Caco-2 (cell line): ENCODE data around the gene TSFM. TPM values are rescaled to one million over a fixed set of nuclear protein-coding genes. Genes with fewer than 3 reads are reported as not detected.

Experiments
- BruUV-seq: library from RNA; stranded (reverse); fragments of 400-500 nt; replicated peaks from 2 replicates; lab custom pipeline; 2021; lab: Mats Ljungman, UMichigan
- CTCF ChIA-PET: fragments of 300-600 bp; sonication (Branson Sonifier 250); formaldehyde crosslinking; loops from one replicate; lab custom pipeline; 2022; ENCODE audit warnings: antibody characterized with exemption; lab: Charles Lee
- POLR2A ChIA-PET: fragments of 300-600 bp; sonication (Branson Sonifier 250); formaldehyde crosslinking; loops from one replicate; lab custom pipeline; 2022; ENCODE audit warnings: antibody characterized with exemption; lab: Charles Lee
- DNase-seq, 2 experiments: peaks; one replicate each; pipeline versions ENCODE4 v3.0.0 to v3.0.0-alpha.2; 2020 to 2022
- H3K27me3 ChIP-seq: replicated peaks from 2 replicates; pipeline ENCODE4 v1.6.0; 2011; ENCODE audit warnings: low read length; ENCODE audit not compliant: control insufficient read depth, insufficient read depth
- H3K36me3 ChIP-seq: 2 replicates; pipeline ENCODE4 v1.5.1; 2011; ENCODE audit warnings: low read length; ENCODE audit not compliant: control insufficient read depth, insufficient read depth
- H3K4me1 ChIP-seq: fragments of 250-450 bp; sonication (Bioruptor Pico); 2 replicates; pipeline ENCODE4 v1.5.1; 2020; ENCODE audit warnings: mild to moderate bottlenecking
- H3K4me3 ChIP-seq: 2 replicates; pipeline ENCODE4 v1.5.1; 2011; ENCODE audit warnings: low read depth, mild to moderate bottlenecking, control low read depth, low read length
- H3K9me3 ChIP-seq: fragments of 250-450 bp; sonication (Bioruptor Pico); 2 replicates; pipeline ENCODE4 v1.5.1; 2020; ENCODE audit warnings: mild to moderate bottlenecking, moderate library complexity
- H3K27ac Mint-ChIP-seq: one replicate; pipeline ENCODE4 v1.8.0; 2022; ENCODE audit warnings: mixed read lengths; ENCODE audit not compliant: unreplicated experiment
- H3K27me3 Mint-ChIP-seq: one replicate; pipeline ENCODE4 v1.8.0; 2022; ENCODE audit warnings: mixed read lengths; ENCODE audit not compliant: insufficient read depth, unreplicated experiment
- H3K36me3 Mint-ChIP-seq: one replicate; pipeline ENCODE4 v1.8.0; 2022; ENCODE audit warnings: mild to moderate bottlenecking, mixed read lengths; ENCODE audit not compliant: insufficient read depth, unreplicated experiment
- H3K4me1 Mint-ChIP-seq: one replicate; pipeline ENCODE4 v1.8.0; 2022; ENCODE audit warnings: low read depth, mixed read lengths; ENCODE audit not compliant: unreplicated experiment
- H3K4me3 Mint-ChIP-seq: one replicate; pipeline ENCODE4 v1.8.0; 2022; ENCODE audit warnings: mild to moderate bottlenecking, moderate library complexity, mixed read lengths; ENCODE audit not compliant: unreplicated experiment
- H3K9me3 Mint-ChIP-seq: one replicate; pipeline ENCODE4 v1.8.0; 2022; ENCODE audit warnings: mixed read lengths; ENCODE audit not compliant: unreplicated experiment
- intact Hi-C: fragments of 100-400 bp; cut with micrococcal nuclease; formaldehyde crosslinking; loops from one replicate; pipeline ENCODE4 v1.10.0; 2022; ENCODE audit not compliant: unreplicated experiment
- total RNA-seq: library from RNA; stranded (reverse); gene quantifications from 2 replicates; pipeline ENCODE4 v1.2.3, GENCODE V29; 2022
- TF ChIP-seq, protein P1 (sequence below), 2 experiments: fragments of 200-600 bp in 1 of 2; IDR thresholded peaks; 1 replicate in 1 of 2; 2 replicates in 1 of 2; pipeline versions ENCODE4 v1.5.1 to v1.8.0; 2011 to 2022; ENCODE audit warnings: antibody characterized with exemption in 1 of 2, control low read depth in 1 of 2, inconsistent platforms in 1 of 2, low read depth in 1 of 2, low read length in 1 of 2, mild to moderate bottlenecking in 1 of 2, moderate library complexity in 1 of 2; ENCODE audit not compliant: insufficient read depth in 1 of 2, severe bottlenecking in 1 of 2, unreplicated experiment in 1 of 2

Gene TSFM
- total RNA-seq, 1 experiment from 2014 or later = 57.5 TPM

DNA sequence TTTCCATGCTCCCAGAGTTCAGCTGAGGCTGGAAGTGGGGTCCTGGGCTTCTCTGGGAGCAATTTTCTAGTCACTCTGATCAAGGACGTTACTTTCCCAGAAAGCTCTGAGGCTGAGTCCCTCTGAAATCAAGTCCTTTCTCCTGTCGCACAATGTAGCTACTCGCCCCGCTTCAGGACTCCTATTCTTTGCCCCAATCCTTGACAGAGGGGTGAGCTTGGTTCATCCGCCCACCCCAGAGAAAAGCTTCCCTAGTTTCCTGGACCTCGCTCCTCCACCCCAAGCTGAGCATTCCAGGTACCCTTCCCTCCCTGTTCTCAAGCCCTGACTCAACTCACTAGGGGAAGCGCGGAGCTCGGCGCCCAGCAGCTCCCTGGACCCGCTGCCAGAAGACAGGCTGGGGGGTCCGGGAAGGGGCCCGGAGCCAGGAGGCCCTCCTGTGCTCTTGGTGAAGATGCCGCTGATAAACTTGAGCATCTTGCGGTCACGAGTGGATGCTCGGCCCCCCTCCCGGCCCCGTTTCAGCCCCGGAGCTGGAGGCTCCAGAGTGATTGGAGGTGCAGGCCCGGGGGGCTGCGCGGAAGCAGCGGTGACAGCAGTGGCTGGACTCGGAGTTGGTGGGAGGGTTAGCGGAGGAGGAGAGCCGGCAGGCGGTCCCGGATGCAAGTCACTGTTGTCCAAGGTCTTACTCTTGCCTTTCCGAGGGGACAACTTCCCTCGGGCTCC lies 45.7 kb upstream of the TSFM start:
- intact Hi-C loops = loop anchor here (1.0 to 5.0 kb wide), 4 partner anchors 11 to 280 kb away; partner anchors contain the start of genes GLI1, INHBE and OS9
- POLR2A ChIA-PET = no interaction called here
- TF ChIP-seq, protein P1, sequence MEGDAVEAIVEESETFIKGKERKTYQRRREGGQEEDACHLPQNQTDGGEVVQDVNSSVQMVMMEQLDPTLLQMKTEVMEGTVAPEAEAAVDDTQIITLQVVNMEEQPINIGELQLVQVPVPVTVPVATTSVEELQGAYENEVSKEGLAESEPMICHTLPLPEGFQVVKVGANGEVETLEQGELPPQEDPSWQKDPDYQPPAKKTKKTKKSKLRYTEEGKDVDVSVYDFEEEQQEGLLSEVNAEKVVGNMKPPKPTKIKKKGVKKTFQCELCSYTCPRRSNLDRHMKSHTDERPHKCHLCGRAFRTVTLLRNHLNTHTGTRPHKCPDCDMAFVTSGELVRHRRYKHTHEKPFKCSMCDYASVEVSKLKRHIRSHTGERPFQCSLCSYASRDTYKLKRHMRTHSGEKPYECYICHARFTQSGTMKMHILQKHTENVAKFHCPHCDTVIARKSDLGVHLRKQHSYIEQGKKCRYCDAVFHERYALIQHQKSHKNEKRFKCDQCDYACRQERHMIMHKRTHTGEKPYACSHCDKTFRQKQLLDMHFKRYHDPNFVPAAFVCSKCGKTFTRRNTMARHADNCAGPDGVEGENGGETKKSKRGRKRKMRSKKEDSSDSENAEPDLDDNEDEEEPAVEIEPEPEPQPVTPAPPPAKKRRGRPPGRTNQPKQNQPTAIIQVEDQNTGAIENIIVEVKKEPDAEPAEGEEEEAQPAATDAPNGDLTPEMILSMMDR (IDR thresholded peaks at IDR 0.05; ENCODE audit: insufficient read depth in 1 of 2, low read depth in 1 of 2, low read length in 1 of 2, severe bottlenecking in 1 of 2, unreplicated experiment in 1 of 2) = no peak
- DNase-seq = no peak
- no TSS peak for BruUV-seq
- Mint-ChIP-seq H3K9me3 (no peaks in the 10 kb centered on the region), H3K36me3 (no peaks in the 10 kb centered on the region), H3K27ac (no peak overlapping the region), H3K27me3 (peaks cover 31% of the 10 kb centered on the region), H3K4me1 (peaks cover 17% of the 10 kb centered on the region), H3K4me3 (peak overlapping the region; percentile 68)
- Histone ChIP-seq H3K4me3 (no peak overlapping the region; the same call in none of the 2 replicates), H3K27me3 (peaks cover 7% of the 10 kb centered on the region), H3K4me1 (peaks cover 12% of the 10 kb centered on the region), H3K36me3 (no peaks in the 10 kb centered on the region), H3K9me3 (no peaks in the 10 kb centered on the region)
- CTCF ChIA-PET = interaction anchor here (0.6 to 3.8 kb wide), 6 partner anchors 8 to 494 kb away, joined by 3 to 32 read pairs (median 4); partner anchors contain the start of genes PIP4K2C and TSPAN31

DNA sequence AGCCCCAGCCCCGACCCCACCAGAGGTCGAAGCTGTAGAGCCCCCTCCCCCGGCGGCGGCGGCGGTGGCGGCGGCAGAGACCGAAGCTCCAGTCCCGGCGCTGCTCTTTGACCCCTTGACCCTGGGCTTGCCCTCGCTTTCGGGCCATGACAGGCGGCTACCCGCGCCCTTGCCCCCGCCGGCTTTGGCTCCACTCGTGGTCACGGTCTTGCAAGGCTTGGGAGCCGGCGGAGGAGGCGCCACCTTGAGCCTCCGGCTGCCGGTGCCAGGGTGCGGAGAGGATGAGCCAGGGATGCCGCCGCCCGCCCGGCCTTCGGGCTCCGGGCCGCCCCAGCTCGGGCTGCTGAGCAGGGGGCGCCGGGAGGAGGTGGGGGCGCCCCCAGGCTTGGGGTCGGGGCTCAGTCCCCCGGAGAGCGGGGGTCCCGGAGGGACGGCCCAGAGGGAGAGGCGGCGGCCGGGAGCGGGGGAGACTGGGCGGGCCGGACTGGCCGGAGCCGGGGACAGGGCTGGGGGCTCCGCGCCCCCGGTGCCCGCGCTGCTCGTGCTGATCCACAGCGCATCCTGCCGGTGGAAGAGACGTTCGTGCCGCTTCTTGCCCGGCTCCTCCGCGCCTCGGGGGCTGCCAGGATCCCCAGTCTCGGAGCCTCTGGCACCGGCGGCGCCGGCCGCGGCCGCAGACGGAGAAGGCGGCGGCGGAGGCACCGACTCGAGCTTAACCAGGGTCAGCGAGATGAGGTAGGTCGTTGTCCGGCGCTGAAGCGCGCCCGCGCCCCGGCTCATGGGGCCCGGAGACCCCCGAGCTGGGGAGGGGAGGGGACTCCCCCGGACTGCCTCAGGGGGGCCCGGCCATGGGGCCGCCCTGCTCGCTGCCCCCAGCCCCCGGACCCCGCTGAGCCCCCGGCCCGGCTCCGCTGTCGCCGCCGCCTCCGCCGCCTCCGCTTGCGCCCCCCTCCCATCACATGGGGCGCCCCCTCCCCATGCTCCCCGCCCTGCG lies 44.8 kb upstream of the TSFM start:
- BruUV-seq = no TSS peak
- Mint-ChIP-seq H3K4me3 (peak overlapping the region; percentile 68), H3K4me1 (peaks cover 17% of the 10 kb centered on the region), H3K9me3 (no peaks in the 10 kb centered on the region), H3K36me3 (no peaks in the 10 kb centered on the region), H3K27ac (no peak overlapping the region), H3K27me3 (peaks cover 31% of the 10 kb centered on the region)
- DNase-seq = peak in 1 of 2 experiments; percentile 33
- ChIA-PET POLR2A (no interaction called here), CTCF (interaction anchor here (1.0 to 3.8 kb wide), 2 partner anchors 11 to 279 kb away, joined by 3 to 32 read pairs; no protein-coding TSS in a partner anchor)
- H3K36me3 ChIP-seq = no peaks in the 10 kb centered on the region
- peak overlapping the region; percentile 33 for H3K4me3 ChIP-seq
- H3K4me1 ChIP-seq = peaks cover 12% of the 10 kb centered on the region
- peaks cover 7% of the 10 kb centered on the region for H3K27me3 ChIP-seq
- intact Hi-C loops = loop anchor here (5.0 kb wide), 2 partner anchors 45 to 280 kb away; partner anchors contain the start of genes GLI1, INHBE and OS9
- TF ChIP-seq, protein P1 (IDR thresholded peaks at IDR 0.05; ENCODE audit: insufficient read depth in 1 of 2, low read depth in 1 of 2, low read length in 1 of 2, severe bottlenecking in 1 of 2, unreplicated experiment in 1 of 2) = peak in 1 of 2 experiments; percentile 19
- no peaks in the 10 kb centered on the region for H3K9me3 ChIP-seq
